HG02884 (cell line): ENCODE data around the gene ANKRD11.
"Not testable (repeated sequence)": the region's sequence is repeated elsewhere in the genome, so short reads cannot be mapped to it uniquely, and the experiment has no call there.

Experiments
- ATAC-seq: cut with Tn5 transposase; IDR thresholded peaks from one replicate; pipeline ENCODE4 v1.9.1; 2021; ENCODE audit warnings: mild to moderate bottlenecking, moderate library complexity; ENCODE audit not compliant: unreplicated experiment

Gene ANKRD11

DNA sequence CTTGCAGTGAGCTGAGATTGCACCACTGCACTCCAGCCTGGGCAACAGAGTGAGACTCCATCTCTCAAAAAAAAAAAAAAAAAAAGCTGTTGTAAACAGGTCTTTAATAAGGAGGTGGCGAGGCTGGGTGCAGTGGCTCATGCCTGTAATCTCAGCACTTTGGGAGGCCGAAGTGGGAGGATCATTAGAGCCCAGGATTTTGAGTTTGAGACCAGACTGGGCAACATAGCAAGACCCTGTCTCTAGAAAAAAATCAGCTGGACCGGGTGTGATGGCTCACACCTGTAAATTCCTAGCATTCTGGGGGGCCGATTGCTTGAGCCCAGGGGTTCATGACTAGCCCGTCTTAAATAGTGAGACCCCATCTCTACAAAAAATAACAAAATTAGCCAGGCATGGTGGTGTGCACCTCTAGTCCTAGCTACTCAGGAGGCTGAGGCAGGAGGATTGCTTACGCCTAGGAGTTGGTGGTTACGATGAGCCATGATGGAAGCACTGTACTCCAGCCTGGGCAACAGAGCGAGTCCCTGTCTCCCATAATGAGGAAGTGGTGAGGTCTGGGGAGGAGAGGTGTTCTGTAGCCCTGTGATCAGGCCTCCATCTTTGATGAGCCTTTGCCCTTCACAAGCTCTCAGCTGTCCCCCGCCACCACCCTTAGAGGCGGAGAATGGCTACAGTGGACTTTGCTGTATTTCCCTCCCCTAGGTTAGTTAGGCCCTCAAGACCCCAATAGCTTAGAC is 236.6 kb downstream of the ANKRD11 start:
- no peak for ATAC-seq

- no peak for ATAC-seq
These were observed 242.0 kb downstream of the ANKRD11 start for GRCh38 chr16:89248196-89248982.

- ATAC-seq: not testable (repeated sequence)
These were observed 242.7 kb downstream of the ANKRD11 start for GRCh38 chr16:89247734-89248075.

- no peak for ATAC-seq
These were observed 243.2 kb downstream of the ANKRD11 start for GRCh38 chr16:89246903-89247733.

DNA sequence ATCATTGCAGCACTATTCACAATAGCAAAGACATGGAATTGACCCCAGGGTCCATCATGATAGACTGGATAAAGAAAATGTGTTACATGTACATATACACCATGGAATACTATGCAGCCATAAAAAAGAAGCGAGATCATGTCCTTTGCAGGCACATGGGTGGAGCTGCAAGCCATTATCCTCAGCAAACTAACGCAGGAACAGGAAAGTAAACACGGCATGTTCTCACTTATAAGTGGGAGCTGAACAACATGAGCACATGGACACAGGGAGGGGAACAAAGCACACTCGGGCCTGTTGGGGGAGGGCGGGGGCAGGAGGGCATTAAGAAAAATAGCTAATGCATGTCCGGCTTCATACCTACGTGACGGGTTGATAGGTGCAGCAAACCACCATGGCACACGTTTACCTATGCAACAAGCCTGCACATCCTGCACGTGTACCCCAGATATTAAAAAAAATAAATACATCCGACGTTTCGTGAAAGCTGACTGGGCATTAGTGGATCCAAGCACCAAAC is 243.9 kb downstream of the ANKRD11 start:
- no peak for ATAC-seq

DNA sequence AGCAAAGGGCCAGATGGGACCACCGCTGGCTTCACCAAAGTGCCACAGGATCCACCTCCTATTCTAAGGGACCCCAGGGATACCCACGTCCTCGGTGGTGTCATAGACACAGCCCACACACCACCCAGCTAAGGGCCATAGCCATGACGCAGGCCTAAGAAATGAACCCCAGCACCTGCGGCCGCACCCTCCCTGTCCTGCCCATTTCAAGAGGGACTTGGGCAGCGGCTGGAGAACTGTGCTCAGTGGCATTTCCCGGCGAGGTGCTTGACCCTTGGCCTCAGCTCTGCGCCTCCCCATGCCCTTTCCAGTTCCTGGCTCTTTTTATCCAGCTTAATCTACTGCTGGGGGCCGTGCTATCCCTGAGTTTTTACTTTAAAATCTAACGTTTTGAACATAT is 245.6 kb downstream of the ANKRD11 start:
- no peak for ATAC-seq

DNA sequence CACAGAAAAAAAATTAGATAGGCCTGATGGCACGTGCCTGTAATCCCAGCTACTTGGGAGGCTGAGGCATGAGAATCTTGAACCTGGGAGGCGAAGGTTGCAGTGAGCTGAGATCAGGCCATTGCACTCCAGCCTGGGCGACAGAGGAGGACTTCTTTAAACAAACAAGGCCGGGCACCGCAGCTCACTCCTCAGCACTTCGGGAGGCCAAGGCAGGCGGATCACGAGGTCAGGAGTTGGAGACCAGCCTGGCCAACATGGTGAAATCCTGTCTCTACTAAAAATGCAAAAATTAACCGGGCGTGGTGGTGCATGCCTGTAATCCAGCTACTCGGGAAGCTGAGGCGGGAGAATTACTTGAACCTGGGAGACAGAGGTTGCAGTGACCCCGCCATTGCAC is 246.1 kb downstream of the ANKRD11 start:
- ATAC-seq: not testable (repeated sequence)

GRCh38 chr16:89243664-89244063 is 246.7 kb downstream of the ANKRD11 start:
- ATAC-seq: no peak

GRCh38 chr16:89242795-89243200 is 247.6 kb downstream of the ANKRD11 start:
- no peak for ATAC-seq

DNA sequence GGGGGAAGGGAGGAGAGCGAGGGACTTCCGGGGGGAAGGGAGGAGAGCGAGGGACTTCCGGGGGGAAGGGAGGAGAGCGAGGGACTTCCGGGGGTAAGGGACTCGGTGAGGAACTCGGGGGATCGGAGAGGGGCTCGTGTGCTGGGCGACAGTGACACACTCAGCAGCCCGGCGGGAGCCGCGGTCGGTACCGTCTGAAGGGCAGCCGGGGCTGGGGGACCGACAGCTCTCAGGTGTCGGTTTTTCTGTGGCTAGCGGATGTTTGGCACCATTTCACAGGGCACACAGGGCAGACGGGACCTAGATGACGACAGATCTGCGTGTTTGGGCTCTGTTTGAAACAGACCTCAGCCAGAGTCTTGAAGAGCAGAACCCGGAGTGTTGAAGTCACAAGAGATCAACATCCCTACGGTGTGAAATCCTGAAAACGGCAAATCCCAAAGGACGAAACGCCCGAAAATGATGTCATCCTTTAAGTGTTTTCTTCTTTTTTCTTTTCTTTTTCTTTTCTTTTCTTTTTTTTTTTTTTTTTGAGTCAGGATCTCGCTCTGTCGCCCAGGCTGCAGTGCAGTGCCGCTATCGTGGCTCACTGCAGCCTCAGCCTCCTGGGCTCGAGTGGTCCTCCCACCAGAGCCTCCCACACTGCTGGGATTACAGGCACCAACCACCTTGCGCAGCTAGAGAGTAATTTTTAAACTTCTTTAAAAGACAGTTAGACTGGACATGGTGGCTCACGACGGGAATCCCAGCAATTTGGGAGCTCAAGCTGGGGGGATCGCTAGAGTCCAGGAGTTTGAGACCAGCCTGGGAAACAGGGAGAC is 249.0 kb downstream of the ANKRD11 start:
- peak; percentile 43 for ATAC-seq

DNA sequence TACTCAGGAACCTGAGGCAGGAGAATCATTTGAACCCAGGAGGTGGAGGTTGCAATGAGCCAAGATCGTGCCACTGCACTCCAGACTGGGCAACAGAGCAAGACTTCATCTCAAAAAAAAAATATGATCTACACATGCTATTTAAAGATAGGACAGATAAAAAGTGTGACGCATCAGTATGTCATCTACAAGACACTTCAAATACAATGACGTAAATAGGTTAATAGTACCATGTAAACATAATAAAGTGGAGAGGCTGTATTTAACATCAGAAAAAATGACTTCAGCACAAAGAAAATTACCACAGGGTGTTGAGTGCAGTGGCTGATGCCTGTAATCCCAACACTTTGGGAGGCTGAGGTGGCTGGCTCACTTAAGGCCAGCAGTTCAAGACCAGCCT is 252.6 kb downstream of the ANKRD11 start:
- ATAC-seq: no peak

- no peak for ATAC-seq
These were observed 256.5 kb downstream of the ANKRD11 start for GRCh38 chr16:89233678-89234490.

- ATAC-seq: no peak
These were observed 258.3 kb downstream of the ANKRD11 start for GRCh38 chr16:89232107-89232506.

DNA sequence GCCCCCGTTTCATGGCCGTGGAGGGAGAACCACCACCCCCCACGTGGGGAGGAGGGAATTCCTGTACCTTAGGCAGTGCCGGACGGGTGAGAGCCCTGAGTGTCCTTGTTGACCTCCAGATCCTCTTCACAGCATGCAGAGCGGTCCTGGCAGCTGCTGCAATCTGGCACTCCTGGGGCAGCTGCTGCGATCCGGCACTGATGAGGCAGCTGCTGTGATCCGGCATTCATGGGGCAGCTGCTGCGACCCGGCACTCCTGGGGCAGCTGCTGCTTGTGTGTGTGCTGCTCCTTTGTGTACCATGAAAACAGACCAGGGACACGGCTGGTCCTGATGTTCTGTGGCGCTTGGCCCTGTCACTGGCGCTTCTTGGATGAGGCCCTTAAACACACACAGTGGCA is 260.1 kb downstream of the ANKRD11 start:
- ATAC-seq: no peak

DNA sequence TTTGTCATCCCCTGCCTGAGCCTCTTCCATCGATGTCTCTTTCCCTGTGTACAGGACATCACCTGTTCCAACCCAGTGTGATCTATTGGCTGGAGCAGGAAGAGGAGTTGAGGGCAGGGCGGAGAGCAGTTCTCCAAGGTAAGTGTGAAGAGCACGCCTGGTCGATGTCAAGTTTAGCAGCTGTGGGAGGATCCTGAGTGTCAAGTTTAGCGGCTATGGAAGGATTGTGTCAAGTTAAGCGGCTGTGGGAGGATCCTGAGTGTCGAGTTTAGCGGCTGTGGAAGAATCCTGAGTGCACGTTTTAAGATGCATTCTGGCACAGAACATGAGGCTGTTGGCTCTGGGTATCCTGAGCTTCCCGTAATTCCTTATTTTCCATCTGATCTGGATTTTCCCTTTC is 265.7 kb downstream of the ANKRD11 start:
- no peak for ATAC-seq

DNA sequence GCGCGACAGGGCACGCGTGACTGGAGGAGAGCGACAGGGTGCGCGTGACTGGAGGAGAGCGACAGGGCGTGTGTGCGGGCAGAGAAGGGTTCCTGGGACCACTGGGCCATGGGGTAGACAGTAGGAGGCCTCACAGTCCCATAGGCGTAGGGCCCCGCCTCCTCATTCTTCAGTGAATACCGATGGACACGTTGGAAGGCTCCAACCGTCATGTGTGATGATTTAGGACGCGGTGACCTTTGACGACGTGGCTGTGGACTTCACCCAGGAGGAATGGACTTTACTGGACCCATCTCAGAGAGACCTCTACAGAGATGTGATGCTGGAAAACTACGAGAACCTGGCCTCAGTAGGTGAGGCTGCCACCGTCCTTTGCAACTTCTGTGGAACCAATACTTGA is 267.4 kb downstream of the ANKRD11 start:
- ATAC-seq: no peak

- no peak for ATAC-seq
These were observed 268.8 kb downstream of the ANKRD11 start for GRCh38 chr16:89221604-89222003.

DNA sequence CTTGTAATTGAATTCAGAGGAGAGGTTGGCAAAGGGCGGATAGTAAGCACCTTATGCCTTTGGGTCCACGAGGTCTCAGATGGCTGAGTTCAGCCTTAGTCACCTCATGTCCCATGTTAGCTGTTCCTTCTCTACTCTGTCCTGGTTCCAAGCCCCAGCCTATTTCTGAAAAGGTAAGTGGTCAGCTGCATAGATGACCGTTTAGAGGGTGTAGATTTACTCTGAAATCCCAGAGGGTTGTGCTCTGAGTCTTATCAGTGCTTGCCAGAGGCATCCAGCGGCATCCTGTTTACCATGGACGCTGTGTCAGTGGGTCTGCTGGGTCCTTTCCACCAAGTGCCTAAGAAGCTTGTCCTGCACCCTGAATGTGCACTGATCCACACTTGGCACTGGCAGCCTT is 271.0 kb downstream of the ANKRD11 start:
- no peak for ATAC-seq
